ENCODE results near the gene TLCD4. TPM values are rescaled to one million over a fixed set of nuclear protein-coding genes. Genes with fewer than 3 reads are reported as not detected.

The TLCD4 gene
- total and polyA plus RNA-seq, 9 donors = 1.1 to 10.8 (median 6.2) TPM

DNA sequence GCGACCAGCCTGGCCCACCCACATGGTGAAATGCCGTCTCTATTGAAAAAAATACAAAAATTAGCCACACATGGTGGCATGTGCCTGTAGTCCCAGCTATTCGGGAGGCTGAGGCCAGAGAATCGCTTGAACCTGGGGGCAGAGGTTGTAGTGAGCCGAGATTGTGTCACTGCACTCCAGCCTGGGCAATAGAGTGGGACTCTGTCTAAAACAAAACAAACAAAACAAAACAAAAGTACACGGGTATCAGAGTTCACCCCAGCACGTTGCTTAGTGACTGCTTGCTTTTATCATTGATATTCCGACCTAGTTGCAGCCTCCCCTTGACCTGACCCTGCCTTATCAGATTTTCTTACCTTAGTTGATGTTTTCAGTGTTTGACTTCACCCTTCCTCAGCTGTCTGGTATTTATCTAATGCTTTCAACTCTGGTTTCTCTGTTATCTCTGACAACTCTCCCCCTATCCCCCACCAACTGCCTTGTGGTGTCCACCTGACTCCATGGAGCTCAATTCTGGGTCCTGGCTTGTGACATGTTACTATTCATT lies 5.1 kb downstream of the TLCD4 start:
- Histone ChIP-seq H3K9me3 (no peaks in the 10 kb centered on the region), H3K4me3 (no peak overlapping the region), H3K27me3 (no peaks in the 10 kb centered on the region), H3K27ac (no peak overlapping the region), H3K36me3 (no peaks in the 10 kb centered on the region), H3K4me1 (ENCODE audit: insufficient read depth) (peaks cover 2% of the 10 kb centered on the region)
- TF ChIP-seq, protein P1, sequence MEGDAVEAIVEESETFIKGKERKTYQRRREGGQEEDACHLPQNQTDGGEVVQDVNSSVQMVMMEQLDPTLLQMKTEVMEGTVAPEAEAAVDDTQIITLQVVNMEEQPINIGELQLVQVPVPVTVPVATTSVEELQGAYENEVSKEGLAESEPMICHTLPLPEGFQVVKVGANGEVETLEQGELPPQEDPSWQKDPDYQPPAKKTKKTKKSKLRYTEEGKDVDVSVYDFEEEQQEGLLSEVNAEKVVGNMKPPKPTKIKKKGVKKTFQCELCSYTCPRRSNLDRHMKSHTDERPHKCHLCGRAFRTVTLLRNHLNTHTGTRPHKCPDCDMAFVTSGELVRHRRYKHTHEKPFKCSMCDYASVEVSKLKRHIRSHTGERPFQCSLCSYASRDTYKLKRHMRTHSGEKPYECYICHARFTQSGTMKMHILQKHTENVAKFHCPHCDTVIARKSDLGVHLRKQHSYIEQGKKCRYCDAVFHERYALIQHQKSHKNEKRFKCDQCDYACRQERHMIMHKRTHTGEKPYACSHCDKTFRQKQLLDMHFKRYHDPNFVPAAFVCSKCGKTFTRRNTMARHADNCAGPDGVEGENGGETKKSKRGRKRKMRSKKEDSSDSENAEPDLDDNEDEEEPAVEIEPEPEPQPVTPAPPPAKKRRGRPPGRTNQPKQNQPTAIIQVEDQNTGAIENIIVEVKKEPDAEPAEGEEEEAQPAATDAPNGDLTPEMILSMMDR (IDR thresholded peaks at IDR 0.05) = no peak
- TF ChIP-seq POLR2A (IDR thresholded peaks at IDR 0.05) = no peak
- no peak for TF ChIP-seq EP300 (IDR thresholded peaks at IDR 0.05)
- 74 to 85% (median 81%) methylated on average over 8 of the region's 8 CpGs for WGBS, 3 donors
- no peak for DNase-seq
- intact Hi-C loops (cut with DNase I) = no loop called here

DNA sequence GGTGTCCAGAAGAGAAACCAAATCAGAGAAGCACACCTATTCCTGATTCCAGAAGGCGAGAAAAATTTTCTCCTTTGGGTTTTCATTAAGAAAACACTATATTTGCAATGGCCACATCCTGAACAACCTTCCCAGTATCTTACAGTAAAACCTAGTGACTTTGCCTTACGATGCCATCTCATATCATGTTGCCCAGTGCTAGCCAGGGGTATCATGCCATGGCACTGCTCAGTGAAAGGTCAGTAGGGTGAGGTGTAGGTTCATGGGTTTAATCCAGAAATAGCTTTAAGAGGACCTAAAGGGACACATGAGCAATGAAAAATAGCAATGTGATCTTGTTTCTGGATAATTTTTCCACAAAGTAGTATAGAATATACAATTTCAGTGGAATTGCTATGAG lies 7.2 kb downstream of the TLCD4 start:
- H3K9me3 ChIP-seq = no peaks in the 10 kb centered on the region
- H3K27ac ChIP-seq = no peak overlapping the region
- no peaks in the 10 kb centered on the region for H3K36me3 ChIP-seq
- intact Hi-C loops (cut with DNase I) = no loop called here
- 97 to 100% (median 99%) methylated on average over 2 of the region's 2 CpGs for WGBS, 3 donors
- no peak for DNase-seq
- H3K4me3 ChIP-seq = no peak overlapping the region
- H3K27me3 ChIP-seq = no peaks in the 10 kb centered on the region
- no peaks in the 10 kb centered on the region for H3K4me1 ChIP-seq (ENCODE audit: insufficient read depth)
- no peak for TF ChIP-seq EP300 (IDR thresholded peaks at IDR 0.05)
- TF ChIP-seq, protein P1 (IDR thresholded peaks at IDR 0.05) = no peak
- no peak for TF ChIP-seq POLR2A (IDR thresholded peaks at IDR 0.05)

DNA sequence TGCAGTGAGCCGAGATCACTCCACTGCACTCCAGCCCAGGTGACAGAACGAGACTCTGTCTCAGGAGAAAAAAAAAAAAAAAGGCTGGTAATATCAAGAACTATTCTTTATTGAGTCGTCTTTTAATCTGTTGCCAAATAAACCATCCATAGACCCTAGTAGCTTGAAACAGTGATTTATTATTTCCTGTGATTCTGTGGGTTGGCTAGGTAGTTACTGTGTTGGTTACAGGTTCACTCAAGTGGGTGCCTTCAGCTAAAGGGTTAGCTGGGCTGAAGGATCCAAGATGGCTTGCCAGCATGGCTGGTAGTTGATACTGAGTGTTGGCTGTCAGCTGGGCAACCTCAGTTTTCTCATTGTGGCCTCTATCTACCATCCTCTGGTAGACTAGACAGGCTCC lies 9.2 kb downstream of the TLCD4 start:
- H3K36me3 ChIP-seq = no peaks in the 10 kb centered on the region
- no peaks in the 10 kb centered on the region for H3K4me1 ChIP-seq (ENCODE audit: insufficient read depth)
- no peak for TF ChIP-seq POLR2A (IDR thresholded peaks at IDR 0.05)
- no peak for TF ChIP-seq EP300 (IDR thresholded peaks at IDR 0.05)
- TF ChIP-seq, protein P1 (IDR thresholded peaks at IDR 0.05) = no peak
- WGBS, 3 donors = 87 to 91% (median 89%) methylated on average over 3 of the region's 3 CpGs
- intact Hi-C loops (cut with DNase I) = no loop called here
- DNase-seq = no peak
- H3K9me3 ChIP-seq = no peaks in the 10 kb centered on the region
- H3K27me3 ChIP-seq = no peaks in the 10 kb centered on the region
- no peak overlapping the region for H3K4me3 ChIP-seq
- no peak overlapping the region for H3K27ac ChIP-seq

DNA sequence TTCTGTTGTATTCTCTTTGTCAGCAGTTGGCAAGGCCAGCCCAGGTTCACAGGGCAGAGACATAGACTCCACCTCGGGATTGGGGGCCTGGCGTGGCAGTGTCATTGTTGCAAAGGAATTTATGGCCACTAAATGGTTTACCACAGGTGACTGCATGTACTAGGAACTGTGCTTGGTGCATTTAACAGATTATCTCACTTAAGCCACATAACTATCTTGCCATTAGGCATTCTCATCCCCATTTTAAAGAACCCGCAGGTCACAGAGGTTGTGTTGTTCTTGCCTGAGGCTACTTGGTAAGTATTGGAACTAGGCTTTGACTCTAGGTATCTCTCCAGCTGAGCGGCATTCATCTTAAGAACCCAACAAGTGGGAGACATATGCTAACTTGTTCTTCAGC lies 9.7 kb downstream of the TLCD4 start:
- Histone ChIP-seq H3K27ac (no peak overlapping the region), H3K4me3 (no peak overlapping the region), H3K36me3 (no peaks in the 10 kb centered on the region), H3K4me1 (ENCODE audit: insufficient read depth) (no peaks in the 10 kb centered on the region), H3K9me3 (no peaks in the 10 kb centered on the region), H3K27me3 (no peaks in the 10 kb centered on the region)
- TF ChIP-seq, protein P1 (IDR thresholded peaks at IDR 0.05) = no peak
- TF ChIP-seq POLR2A (IDR thresholded peaks at IDR 0.05) (no peak), EP300 (IDR thresholded peaks at IDR 0.05) (no peak)
- WGBS, 3 donors = 92 to 97% (median 96%) methylated on average over 4 of the region's 4 CpGs
- intact Hi-C loops (cut with DNase I) = no loop called here
- no peak for DNase-seq

Data from ovary (tissue), 9 donors.